Gastroesophageal sphincter (tissue), 3 donors: ENCODE results near the gene C9orf85.

Experiments used
- POLR2AphosphoS5 ChIP-seq: sonication (generic); formaldehyde crosslinking; IDR thresholded peaks from one replicate; pipeline ENCODE4 v1.6.1; 2017; ENCODE audit warnings: antibody characterized with exemption
- TF ChIP-seq, protein P1 (sequence below), 4 experiments: fragments of 200-600 bp in 2 of 4; fragments of 450-650 bp in 2 of 4; sonication (generic) in 1 of 4; IDR thresholded peaks; one replicate each; pipeline ENCODE4 v1.5.1; 2017 to 2019; ENCODE audit warnings: antibody characterized with exemption in 4 of 4, mild to moderate bottlenecking in 2 of 4, moderate library complexity in 2 of 4

DNA sequence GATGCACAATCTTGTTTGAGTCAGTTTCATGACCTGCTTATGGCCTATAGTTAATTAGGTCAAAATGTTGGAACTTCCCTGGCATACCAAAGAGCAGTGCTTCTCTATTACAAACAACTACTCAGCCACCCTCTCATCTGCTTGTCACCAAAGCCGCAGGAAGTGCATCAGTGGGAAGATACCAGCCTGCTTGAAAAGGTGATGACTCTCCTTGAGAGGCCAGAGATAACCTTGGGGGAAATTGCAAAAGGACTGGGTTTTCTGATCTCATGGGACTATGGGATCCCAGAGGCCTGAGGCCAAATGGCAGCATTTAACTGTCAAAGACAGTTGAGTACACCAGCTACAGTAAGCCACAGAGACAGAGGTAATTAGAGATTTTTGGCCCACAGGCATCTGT lies 79.0 kb downstream of the C9orf85 start:
- no peak for TF ChIP-seq POLR2AphosphoS5
- TF ChIP-seq, protein P1, sequence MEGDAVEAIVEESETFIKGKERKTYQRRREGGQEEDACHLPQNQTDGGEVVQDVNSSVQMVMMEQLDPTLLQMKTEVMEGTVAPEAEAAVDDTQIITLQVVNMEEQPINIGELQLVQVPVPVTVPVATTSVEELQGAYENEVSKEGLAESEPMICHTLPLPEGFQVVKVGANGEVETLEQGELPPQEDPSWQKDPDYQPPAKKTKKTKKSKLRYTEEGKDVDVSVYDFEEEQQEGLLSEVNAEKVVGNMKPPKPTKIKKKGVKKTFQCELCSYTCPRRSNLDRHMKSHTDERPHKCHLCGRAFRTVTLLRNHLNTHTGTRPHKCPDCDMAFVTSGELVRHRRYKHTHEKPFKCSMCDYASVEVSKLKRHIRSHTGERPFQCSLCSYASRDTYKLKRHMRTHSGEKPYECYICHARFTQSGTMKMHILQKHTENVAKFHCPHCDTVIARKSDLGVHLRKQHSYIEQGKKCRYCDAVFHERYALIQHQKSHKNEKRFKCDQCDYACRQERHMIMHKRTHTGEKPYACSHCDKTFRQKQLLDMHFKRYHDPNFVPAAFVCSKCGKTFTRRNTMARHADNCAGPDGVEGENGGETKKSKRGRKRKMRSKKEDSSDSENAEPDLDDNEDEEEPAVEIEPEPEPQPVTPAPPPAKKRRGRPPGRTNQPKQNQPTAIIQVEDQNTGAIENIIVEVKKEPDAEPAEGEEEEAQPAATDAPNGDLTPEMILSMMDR (IDR thresholded peaks at IDR 0.05) = no peak
